ENCODE results near the gene BICRA.
"Not testable (repeated sequence)": the region's sequence is repeated elsewhere in the genome, so short reads cannot be mapped to it uniquely, and the experiment has no call there.

The BICRA gene

DNA sequence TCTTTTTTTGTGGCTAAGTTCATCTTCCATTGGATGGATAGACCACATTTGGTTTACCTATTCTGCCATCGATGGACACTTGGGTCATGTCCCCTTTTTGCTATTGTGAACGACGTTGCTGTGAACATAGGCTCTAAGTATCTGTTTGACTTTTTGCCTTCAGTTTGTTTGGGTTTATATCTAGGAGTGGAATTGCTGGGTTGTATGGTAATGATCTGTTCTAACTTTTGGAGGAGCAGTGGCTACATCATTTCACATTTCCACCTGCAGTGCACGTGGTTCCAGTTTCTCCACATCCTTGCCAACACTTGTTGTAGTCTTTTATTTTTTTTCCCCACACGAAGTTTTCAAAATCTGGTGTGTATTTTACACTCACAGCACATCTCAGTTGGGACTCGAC is 21.7 kb downstream of the BICRA start:
- H3K9me3 ChIP-seq (ENCODE audit: severe bottlenecking): no peaks in the 10 kb centered on the region
- TF ChIP-seq, protein P1, sequence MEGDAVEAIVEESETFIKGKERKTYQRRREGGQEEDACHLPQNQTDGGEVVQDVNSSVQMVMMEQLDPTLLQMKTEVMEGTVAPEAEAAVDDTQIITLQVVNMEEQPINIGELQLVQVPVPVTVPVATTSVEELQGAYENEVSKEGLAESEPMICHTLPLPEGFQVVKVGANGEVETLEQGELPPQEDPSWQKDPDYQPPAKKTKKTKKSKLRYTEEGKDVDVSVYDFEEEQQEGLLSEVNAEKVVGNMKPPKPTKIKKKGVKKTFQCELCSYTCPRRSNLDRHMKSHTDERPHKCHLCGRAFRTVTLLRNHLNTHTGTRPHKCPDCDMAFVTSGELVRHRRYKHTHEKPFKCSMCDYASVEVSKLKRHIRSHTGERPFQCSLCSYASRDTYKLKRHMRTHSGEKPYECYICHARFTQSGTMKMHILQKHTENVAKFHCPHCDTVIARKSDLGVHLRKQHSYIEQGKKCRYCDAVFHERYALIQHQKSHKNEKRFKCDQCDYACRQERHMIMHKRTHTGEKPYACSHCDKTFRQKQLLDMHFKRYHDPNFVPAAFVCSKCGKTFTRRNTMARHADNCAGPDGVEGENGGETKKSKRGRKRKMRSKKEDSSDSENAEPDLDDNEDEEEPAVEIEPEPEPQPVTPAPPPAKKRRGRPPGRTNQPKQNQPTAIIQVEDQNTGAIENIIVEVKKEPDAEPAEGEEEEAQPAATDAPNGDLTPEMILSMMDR (IDR thresholded peaks at IDR 0.05; ENCODE audit: low read depth, low read length): no peak
- no peak overlapping the region for H3K4me3 ChIP-seq (ENCODE audit: low read depth, low read length)
- DNase-seq: no peak
- no peak overlapping the region for H3K27ac ChIP-seq
- no peaks in the 10 kb centered on the region for H3K27me3 ChIP-seq (ENCODE audit: insufficient read depth, low read depth, severe bottlenecking)
- H3K36me3 ChIP-seq: peaks cover 2% of the 10 kb centered on the region; the same call in 1 of the 2 replicates

DNA sequence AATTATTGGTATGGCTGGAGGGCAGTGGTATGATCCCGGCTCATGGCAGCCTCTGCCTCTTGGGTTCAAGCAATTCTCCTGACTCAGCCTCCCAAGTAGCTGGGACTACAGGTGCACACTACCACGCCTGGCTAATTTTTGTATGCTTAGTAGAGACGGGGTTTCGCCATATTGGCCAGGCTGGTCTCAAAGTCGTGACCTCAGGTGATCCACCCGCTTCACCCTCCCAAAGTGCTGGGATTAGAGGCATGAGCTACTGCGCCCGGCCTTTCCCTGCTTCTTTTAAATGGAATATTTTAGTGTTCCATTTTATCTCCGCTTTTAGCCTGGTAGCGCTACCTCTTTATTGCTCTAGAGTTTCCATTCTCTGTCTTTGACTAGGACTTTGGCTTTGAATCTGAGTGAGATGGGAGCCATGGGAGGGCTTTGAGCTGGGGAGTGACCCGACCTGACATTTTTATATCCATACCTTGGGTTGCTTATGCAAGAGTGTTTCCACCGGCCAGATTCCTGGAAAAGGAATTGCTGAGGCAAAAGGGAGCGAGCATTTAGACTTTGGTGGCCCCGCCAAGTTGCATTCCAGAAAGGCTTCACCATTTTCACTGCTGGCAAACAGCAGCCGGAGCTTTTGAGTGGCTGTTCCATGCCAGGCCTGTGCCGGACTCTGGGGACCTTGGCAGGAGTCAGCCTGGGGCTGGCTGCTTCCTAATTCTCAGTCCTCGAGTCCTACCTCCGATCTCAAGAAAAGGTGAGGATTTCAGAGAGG is 22.9 kb downstream of the BICRA start:
- TF ChIP-seq, protein P1 (IDR thresholded peaks at IDR 0.05; ENCODE audit: low read depth, low read length): no peak
- H3K9me3 ChIP-seq (ENCODE audit: severe bottlenecking): no peaks in the 10 kb centered on the region
- DNase-seq: no peak
- H3K27me3 ChIP-seq (ENCODE audit: insufficient read depth, low read depth, severe bottlenecking): no peaks in the 10 kb centered on the region
- H3K36me3 ChIP-seq: no peaks in the 10 kb centered on the region; the same call in 1 of the 2 replicates
- no peak overlapping the region for H3K27ac ChIP-seq
- H3K4me3 ChIP-seq (ENCODE audit: low read depth, low read length): no peak overlapping the region

GRCh38 chr19:47633517-47633916 is 24.6 kb downstream of the BICRA start:
- Histone ChIP-seq H3K27me3 (ENCODE audit: insufficient read depth, low read depth, severe bottlenecking) (no peaks in the 10 kb centered on the region), H3K9me3 (ENCODE audit: severe bottlenecking) (no peaks in the 10 kb centered on the region), H3K27ac (no peak overlapping the region), H3K36me3 (no peaks in the 10 kb centered on the region; the same call in 1 of the 2 replicates), H3K4me3 (ENCODE audit: low read depth, low read length) (no peak overlapping the region)
- no peak for DNase-seq
- TF ChIP-seq, protein P1 (IDR thresholded peaks at IDR 0.05; ENCODE audit: low read depth, low read length): no peak

GRCh38 chr19:47633996-47634395 is 25.1 kb downstream of the BICRA start:
- H3K9me3 ChIP-seq (ENCODE audit: severe bottlenecking): no peaks in the 10 kb centered on the region
- TF ChIP-seq, protein P1 (IDR thresholded peaks at IDR 0.05; ENCODE audit: low read depth, low read length): no peak
- no peaks in the 10 kb centered on the region for H3K27me3 ChIP-seq (ENCODE audit: insufficient read depth, low read depth, severe bottlenecking)
- no peak overlapping the region for H3K4me3 ChIP-seq (ENCODE audit: low read depth, low read length)
- no peaks in the 10 kb centered on the region; the same call in 1 of the 2 replicates for H3K36me3 ChIP-seq
- no peak for DNase-seq
- no peak overlapping the region for H3K27ac ChIP-seq

- not testable (repeated sequence) for H3K36me3 ChIP-seq; H3K27ac ChIP-seq; H3K4me3 ChIP-seq (ENCODE audit: low read depth, low read length); H3K9me3 ChIP-seq (ENCODE audit: severe bottlenecking); DNase-seq; H3K27me3 ChIP-seq (ENCODE audit: insufficient read depth, low read depth, severe bottlenecking)
These were observed 26.3 kb downstream of the BICRA start for GRCh38 chr19:47635152-47635754.

DNA sequence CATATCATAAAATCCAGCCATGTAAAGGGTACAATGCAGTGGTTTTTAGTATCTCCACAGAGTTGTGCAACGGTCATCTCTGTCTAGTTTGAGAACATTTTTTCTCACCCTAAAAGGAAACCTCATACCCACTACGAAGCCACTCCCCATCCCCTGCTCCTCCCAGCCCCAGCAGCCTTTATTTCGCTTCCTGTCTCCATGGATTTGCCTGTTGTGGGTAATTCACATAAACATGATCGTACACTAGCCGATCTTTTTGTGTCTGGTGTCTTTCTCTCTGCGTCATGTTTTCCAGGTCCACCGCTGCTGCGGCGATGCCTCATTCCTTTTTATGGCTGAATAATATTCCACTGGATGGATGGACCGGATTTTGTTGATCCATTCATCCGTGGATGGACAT is 28.6 kb downstream of the BICRA start:
- TF ChIP-seq, protein P1 (IDR thresholded peaks at IDR 0.05; ENCODE audit: low read depth, low read length): no peak

More for the DNA sequence above, 28.6 kb downstream of the BICRA start:
- Histone ChIP-seq H3K9me3 (ENCODE audit: severe bottlenecking) (no peaks in the 10 kb centered on the region), H3K36me3 (no peaks in the 10 kb centered on the region), H3K27ac (no peak overlapping the region), H3K4me3 (ENCODE audit: low read depth, low read length) (no peak overlapping the region), H3K27me3 (ENCODE audit: insufficient read depth, low read depth, severe bottlenecking) (no peaks in the 10 kb centered on the region)
- DNase-seq: no peak

Measured in WERI-Rb-1 (cell line).